Iris pigment epithelial cell (primary cell): ENCODE results near the gene PMEL.
"Not testable (repeated sequence)": the region's sequence is repeated elsewhere in the genome, so short reads cannot be mapped to it uniquely, and the experiment has no call there.

Experiments
- DNase-seq: peaks from one replicate; pipeline ENCODE4 v3.0.0-alpha.2; 2011; ENCODE audit warnings: low read depth

The PMEL gene

DNA sequence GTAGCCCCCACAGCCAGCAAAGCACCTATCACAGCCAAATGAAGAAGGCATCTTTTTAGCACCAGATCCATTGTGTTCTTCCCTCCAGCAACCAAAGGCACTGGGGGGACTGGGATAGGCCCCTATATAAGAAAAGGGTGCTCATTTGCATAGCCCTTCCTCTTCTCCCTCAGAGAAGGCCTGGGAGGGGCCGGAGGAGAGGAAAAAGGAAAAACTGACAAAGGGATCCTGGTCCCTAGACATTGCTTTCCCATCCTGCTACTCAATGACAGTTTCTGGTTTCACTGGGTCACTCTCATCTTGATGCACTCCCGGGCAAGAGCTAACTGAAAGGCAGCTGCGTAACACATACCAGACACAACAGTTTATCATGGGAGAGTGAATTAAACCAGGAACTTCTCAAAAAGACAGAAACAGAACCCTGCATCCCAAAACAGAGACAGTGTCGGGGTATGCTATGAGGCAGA, at the start of gene PMEL:
Gene PMEL (minus strand): TSS at position 102 of the 467 bp plus-strand sequence. CDS start 31 bp downstream, at position 71.
- peak; percentile 10 for DNase-seq

DNA sequence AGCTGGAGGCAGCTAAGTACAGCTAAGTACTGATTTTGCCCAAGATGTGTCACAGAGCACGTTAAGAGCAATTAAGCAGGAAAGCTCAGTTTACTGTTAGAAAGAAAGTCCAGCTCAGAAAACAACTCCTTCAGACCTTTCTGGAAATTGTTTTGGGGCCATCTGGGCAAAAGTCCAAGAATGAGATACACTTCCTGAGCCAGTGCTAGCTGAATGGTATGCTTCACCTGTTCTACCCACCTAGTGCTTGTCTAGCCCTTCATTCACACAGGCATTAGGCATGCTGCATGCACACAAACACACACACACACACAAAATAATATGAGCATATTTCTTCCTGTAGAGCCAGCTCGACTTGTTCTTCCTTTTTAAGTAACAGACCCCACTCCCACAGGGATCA, 48.4 kb upstream of the PMEL start:
- no peak for DNase-seq

DNA sequence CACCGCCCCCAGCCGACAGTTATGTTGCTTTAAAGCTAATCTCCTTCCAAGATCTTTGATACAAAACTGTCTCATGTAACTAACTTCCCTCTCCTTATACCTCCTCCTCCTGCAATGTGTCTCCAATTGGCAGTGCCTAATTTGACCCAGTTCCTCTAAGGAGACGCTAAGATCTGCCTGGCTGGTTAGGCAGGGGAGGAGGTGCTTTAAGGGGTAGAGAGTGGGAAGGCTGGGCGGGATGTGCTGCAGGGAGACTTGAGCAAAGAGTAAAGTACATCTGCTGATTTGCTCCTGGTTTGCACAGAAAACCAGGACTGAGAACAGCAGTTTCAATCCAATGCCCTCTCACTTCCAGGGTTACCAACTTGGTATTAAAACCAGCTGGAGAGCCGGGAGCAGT, 47.6 kb upstream of the PMEL start:
- no peak for DNase-seq

DNA sequence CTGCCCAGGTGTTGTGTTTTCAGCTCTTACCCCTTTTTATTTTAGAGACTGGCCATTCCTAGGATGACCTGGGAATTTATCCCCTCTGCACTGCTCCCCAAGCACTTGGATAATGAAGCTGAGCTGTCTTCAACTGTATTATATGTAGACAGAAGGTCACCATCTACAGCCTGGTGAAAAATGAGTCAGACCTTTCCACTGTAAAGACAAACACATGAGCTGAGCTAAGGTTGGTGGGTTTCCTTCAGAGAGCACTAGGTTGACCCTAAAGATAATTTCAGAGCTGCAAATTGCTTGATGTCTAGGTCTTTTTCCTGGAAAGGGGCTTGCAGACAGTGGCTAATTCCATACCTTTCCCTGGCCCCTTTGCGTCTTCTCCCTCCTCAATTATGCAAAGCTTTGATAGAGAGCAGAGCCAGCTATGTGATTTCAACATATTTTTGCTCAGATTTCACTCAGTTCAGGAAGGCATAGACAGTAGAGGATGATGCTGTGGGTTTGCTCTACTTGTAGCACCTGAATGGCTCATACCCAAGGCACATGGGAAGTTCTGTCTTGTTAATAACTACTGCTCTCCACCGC, 45.8 kb upstream of the PMEL start:
- peak; percentile 49 for DNase-seq

DNA sequence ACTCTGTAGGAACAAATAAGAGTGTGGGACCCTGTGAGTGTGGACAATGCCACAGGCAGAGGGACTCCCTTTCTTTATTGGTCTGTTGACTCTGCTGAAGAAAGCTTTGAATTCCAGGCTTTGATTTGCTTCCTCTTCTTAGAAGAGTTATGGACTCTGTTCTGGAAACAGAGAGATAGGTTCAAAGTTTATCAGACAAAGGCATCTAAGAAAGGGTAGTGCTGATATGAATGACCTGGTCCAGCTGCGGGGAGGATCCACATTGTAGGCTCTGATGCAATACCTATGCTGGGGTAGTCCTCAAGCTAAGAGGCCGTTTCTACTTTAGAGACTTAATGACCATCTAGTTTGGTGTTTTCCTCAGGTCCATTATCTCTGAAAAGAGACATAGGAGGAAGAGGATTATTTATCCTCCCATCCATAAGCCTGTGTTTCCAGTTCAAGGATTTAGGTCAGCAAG, 44.3 kb upstream of the PMEL start:
- DNase-seq = no peak

DNA sequence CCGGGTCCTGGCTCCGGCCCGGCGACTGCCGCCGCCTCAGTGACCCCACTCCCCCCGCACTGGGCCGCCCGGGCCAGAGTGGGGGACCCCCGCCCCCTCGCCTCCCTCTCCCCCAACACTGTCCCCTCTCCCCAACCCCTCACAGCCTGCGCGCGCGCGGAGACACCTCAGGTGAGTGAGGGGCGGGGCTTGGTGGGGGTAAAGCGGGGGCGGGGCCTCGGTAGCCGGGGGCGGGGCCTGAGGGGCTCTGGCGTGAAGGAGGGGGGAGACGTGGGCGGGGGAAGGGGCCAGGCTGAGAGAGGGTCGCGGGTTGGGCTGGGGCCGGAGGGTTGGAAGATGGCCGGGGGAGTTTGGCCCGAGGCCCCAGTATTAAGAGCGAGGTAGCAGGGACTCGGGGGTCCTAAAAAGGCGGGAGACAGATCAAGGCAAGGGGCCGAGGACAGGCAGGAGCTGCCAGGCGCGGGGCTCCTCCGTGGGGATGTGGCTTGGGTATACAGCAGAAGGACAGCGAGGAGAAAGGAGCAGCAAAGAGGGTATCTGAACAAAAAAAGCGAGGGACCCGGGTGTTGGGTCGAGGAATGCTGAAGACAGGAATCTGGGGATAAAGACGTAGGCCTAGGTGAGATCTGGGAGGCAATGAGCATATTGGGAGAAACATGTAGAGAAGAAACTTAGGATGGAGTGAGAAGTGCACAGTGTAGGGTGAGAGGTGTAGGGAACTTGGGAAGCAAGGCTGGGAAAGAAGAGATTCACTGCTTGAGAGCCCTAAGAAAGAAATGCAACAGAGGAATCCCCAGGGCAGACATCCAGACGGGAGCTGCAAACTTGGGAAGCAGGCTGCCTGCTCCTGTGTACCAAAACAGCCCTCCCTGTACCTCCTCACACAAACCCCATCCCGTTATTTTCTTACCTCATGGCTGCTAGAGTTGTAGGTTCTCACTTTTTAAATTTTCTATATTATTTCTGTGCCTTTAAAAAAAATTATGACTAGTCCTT, 42.0 kb upstream of the PMEL start:
- DNase-seq = peak; percentile 7

DNA sequence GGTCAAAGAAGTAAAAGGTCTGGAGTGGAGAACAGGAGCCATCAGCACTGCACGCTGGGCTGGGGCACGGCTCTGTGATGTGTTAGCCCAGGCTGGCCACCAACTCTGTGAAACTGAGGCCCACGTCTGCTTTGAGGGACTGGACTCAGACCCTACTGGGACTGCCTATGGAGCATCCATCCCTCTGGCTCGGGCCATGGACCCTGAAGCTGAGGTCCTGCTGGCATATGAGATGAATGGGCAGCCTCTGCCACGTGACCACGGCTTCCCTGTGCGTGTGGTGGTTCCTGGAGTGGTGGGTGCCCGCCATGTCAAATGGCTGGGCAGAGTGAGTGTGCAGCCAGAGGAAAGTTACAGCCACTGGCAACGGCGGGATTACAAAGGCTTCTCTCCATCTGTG, 38.4 kb upstream of the PMEL start:
- no peak for DNase-seq

DNA sequence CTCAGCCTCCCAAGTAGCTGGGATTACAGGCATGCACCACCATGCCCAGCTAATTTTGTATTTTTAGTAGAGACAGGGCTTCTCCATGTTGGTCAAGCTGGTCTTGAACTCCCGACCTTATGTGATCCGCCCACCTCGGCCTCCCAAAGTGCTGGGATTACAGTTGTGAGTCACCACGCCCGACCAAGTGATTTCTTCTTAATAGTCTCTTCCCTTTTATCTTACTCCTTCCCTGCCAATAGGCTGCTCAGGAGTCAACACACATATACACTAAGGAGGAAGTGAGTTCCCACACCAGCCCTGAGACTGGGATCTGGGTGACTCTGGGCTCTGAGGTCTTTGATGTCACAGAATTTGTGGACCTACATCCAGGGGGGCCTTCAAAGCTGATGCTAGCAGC, 37.5 kb upstream of the PMEL start:
- DNase-seq = peak; percentile 16

DNA sequence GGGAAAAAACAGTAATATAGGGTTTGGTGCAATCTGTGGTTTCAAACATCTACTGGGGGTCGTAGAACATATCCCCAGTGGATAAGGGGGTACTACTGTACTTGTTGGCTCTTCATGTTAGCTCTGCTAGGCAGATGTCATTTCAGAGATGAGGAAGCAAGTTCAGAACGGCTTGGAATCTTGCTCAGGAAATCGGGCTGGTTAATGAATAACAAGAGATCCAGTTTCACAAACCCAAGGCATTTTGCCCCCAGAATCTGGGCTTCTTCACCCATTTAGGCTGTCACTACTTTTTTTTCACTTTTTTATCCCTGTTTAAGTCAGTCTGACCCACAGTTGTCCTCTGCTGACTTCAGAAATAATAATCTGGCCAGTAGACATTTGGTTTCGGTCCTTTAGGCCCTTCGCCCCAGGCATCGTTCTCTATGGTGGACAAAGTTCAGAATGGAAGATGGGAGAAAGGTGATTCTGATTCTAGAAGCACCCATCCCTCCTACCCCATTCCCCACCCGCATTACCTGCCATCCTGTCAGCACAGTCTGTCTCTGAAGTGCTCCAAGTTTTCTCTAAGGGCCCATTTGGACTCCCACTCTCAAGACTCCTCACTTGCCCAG, 35.8 kb upstream of the PMEL start:
- no peak for DNase-seq

DNA sequence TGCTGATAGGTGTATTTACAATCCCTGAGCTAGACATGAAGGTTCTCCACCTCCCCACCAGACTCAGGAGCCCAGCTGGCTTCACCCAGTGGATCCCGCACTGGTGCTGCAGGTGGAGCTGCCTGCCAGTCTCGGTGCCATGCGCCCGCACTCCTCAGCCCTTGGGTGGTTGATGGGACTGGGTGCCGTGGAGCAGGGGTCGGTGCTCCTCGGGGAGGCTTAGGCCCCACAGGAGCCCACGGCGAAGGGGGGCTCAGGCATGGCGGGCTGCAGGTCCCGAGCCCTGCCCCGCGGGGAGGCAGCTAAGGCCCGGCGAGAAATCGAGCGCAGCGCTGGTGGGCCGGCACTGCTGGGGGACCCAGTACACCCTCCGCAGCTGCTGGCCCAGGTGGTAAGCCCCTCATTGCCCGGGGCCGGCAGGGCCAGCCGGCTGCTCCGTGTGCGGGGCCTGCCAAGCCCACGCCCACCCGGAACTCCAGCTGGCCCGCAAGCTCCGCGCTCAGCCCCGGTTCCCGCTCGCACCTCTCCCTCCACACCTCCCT, 34.2 kb upstream of the PMEL start:
- not testable (repeated sequence) for DNase-seq

DNA sequence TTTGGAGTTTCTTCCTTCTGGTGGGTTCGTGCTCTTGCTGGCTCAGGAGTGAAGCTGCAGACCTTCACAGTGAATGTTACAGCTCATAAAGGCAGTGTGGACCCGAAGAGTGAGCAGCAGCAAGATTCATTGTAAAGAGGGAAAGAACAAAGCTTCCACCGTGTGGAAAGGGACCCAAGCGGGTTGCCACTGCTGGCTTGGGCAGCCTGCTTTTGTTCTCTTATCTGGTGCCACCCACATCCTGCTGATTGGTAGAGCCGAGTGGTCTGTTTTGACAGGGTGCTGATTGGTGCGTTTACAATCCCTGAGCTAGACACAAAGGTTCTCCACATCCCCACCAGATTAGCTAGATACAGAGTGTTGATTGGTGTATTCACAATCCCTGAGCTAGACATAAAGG, 33.7 kb upstream of the PMEL start:
- DNase-seq = not testable (repeated sequence)

DNA sequence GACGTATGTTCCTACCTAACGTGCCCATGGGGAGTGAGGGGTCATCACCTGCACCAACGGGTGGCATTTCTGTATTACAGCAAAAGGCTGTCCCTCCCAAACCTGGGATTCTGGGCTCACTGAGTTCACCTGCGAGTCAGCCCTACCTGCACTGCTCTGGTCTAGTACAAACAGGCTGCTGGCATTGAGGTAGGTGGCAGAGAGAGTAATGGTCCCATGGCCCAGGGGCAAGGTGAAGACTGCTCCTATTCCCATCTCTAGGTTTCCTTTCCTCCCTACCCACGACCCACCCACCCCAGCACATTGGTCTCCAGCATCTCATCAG, 31.7 kb upstream of the PMEL start:
- DNase-seq = no peak

DNA sequence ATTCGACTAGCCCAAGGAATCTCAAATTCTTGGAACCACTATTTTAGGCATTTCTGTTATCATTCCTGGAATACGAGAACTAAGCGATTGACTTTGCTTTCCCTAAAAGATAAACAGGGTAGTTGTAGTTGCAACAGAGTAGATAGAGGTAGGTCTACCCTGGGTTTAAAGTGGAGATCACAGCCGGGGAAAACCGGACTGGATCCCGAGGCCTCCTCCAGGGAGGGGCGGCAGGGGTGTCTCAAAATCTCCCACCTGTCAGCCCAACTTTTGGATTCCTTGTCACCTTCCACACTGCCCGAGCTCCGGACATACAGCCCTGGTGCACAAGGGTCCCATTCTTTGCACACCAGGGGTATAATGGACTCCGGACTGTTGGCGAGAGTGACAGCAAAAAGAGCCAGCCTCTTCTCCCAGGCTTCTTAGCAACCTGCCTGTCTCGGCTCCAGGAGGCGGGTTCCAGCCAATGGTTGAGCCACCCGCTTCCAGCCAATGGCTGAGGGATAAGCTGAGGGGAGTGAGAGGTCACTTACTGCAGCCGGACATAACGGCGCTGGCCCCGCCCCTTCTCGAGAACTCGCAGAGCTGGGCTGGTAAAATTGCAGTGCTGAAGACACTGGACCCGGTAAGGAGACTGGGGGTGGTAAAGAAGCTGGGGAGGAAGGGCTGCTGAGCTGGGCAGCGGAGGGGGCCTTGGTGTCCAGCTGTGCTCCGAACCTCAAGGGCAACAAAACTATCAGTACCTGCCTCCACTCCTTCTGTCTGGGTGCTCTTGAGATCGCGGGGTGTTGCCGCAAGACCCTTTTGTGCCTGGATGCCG, 31.1 kb upstream of the PMEL start, which contains the start of gene SUOX:
Gene SUOX (plus strand): TSS at position 562 of the 820 bp plus-strand sequence. CDS start 4,946 bp downstream, outside the sequence.
- peak; percentile 99 for DNase-seq

DNA sequence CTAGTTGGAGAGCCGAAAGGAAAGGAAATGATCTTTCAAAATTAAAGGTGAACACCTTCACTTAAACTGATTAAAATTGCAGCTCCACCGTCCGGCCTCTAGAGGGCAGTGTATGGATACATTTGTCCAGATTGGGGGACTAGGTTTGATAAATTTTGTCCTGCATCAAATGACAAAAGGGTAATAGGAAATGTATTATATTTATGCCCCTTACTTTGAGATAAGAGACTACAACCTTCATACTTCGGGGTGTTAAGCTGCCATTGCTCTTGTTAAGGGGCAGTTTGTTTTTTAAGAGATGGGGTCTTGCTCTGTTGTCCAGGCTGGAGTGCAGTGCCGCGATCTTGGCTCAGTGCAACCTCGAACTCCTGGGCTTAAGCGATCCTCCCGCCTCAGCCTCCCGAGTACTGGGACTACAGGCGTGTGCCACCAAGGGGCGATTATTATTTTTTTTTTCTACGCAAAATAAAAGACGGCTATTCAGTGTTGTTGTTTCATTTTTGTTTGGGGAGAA, 30.4 kb upstream of the PMEL start:
- peak; percentile 56 for DNase-seq

DNA sequence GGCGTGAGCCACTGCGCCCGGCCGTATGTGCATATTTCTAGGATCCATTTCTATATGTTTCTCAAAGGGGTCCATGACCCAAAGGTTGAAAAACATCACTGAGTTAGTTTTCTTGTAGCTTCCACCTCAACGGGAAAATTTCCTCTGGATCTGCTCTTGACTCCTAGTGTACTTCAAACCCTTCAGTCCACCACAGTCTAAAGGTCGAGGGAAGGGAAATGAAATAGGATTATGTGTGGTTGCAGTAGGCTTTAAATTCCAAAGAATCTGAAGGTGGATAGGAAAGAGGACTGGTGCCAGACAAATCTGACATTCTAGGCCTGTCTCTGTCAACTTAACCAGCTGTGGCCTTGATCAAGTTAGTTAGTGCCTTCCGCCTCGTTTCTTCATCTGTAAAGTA, 29.5 kb upstream of the PMEL start:
- no peak for DNase-seq

DNA sequence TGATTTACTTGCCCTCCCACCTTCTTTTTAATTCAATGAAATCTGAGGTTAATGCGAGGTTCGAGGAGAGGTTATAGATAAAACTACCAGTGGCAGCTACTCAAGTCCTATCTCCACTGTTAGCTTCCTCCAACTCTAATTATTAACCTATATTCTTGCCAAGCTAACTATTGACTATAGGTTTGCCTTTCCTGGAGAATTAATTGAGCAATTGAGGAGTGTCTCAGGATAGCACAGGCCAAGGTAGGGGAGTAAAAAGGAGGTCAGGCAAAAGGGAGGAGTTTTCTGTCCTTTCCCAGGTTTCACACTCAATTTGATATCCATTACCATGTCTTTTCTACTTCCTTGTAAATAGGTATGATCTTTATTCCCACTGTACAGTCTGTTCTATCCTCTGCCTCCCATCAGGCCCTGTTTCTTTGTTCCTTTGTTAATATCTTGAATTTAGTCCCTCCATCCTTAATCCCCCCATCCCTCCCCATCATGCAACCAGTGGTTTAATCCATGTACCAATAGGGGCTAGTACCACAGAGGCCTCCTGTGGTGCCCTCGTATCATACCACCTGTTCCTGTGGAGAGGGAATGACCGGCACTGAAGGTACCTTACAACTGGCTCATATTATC, 27.5 kb upstream of the PMEL start:
- no peak for DNase-seq

DNA sequence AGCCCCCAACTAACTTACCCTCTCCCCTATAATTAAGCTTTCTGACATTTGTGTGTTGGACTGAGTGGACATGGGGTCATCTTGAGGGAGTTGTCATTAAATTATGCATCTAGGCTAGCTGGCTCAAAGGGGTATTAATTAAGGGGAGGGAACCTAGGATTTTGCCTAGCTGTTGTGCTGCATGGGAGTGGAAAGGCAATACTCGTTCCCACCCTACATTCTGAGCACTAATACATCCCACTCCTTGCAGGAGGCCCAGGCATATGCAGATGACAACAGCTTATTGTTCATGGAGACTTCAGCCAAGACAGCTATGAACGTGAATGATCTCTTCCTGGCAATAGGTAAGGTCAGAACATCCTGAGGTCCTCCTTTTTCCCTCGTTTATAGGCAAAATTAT, 25.3 kb upstream of the PMEL start:
- no peak for DNase-seq

DNA sequence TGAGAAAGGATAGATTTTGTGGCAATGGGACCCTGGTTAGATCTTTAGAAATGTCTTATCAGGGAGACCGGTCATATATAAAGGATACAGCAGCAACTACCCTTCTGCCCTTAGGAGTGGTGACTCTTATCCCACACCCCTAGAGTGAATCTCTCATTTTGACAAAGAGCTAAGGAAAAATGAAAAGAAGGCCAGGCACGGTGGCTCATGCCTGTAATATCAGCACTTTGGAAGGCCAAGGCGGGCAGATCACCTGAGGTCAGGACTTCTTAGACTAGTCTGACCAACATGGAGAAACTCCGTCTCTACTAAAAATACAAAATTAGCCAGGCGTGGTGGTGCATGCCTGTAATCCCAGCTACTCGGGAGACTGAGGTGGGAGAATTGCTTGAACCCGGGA, 20.1 kb upstream of the PMEL start:
- DNase-seq = not testable (repeated sequence)

DNA sequence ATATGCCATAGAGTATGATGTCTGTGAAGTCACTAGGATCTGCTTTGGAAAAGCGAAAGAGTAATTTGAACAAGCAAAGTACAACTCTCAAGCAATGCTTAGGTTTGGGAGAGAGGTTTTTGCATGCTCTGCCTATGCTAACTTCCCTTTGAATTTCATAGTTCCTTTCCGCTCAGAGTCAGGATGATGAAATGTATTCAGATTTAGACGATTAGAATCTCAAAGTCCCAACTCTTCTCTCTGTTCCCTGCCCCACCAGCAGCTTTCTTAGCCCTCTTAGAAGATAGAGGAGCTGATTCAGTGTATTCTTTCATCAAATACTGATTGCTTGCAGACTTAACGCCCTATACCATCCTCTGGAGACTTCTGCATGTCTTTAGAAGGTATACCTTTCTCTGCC, 19.5 kb upstream of the PMEL start:
- no peak for DNase-seq

DNA sequence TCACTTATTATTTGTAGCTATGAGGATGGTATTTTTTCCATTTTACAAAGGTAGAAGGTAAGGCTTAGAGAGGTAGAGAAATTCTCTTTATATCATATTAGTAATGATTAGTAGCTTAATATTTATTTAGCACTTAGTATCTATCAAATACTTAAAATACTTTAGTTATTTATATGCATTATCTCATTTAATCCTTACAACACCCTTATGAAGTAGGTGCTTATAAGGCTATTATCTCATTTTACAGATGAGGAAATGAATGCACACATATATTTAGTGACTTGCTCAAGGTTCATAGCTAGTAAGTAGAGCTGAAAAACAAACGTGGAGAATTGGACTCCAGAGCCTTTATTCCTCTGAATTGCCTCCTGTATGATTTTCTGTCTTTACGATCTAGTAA, 19.0 kb upstream of the PMEL start:
- DNase-seq = no peak
